Measurements from ENCODE around the gene RBM19.

RBM19 gene

GRCh38 chr12:113889076-113889475 is 77.0 kb downstream of the RBM19 start:
- peak in 4 of 56 donors; percentile 4 to 23 (median 16) for DNase-seq

GRCh38 chr12:113888435-113888834 is 77.7 kb downstream of the RBM19 start:
- DNase-seq = no peak

- DNase-seq = no peak
Observed at GRCh38 chr12:113887906-113888305, 78.2 kb downstream of the RBM19 start.

- DNase-seq = no peak
Observed at GRCh38 chr12:113886721-113887120, 79.4 kb downstream of the RBM19 start.

DNA sequence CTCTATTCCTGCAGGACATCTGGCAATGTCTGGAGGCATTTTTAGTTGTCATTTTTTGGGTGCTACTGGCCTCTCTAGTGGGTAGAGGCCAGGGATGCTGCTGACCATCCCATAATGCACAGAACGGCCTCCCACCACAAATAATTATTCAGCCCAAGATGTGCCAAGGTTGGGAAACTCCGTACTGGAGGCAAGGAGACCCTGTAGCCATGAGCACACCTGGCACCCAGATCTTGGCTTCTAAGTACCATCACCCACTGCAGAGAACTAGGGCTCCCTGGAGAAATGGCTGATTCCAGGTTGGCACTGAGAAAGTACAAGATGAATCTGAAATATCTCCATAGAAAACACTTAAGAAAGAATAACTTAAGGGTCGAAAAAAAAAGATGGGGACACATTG is 81.7 kb downstream of the RBM19 start:
- no peak for DNase-seq

GRCh38 chr12:113882690-113883089 is 83.4 kb downstream of the RBM19 start:
- DNase-seq = no peak

GRCh38 chr12:113880988-113881962 is 84.8 kb downstream of the RBM19 start:
- DNase-seq = peak in 22 of 56 donors; percentile 9 to 65 (median 27)

DNA sequence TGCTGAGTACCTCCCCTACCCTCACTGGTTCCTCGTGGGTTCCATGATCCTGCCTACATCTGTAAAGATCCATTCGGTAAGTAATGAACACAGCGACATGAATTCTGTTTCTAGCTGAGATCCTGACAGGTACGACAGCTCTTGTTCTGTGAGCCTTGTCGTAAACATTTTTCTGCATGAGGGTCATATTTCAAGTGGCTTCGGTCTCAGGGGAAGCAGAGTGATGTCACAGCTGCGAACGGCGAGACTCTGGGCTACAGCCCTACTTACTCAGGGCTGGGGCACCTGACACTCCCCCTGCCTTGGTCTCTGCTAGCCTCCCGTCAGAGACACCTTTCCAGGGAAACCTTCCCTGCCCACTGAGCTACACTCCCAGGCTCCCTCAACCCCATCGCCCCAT is 85.8 kb downstream of the RBM19 start:
- DNase-seq = no peak

DNA sequence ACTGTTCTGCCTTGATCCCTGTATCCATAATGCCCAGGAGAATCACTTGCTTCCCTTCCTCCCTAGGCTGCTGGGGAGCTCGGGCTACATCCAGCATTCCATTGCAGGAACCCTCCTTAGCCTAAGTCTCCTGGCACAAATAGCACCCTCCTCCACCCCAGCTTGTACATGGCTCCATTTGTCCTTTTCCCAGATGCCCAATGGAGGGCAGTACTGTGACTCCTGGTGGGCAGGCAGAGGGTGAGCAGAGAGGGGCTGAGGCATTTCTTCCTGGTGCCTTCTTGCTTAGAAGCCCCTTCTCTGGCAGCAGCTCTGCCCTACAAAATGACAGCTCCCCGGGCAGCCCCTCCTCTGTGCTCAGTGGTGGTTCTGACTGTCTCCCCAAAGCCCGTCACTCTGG is 86.5 kb downstream of the RBM19 start:
- DNase-seq = no peak

- DNase-seq = no peak
Observed at GRCh38 chr12:113877607-113878006, 88.5 kb downstream of the RBM19 start.

- DNase-seq = no peak
Observed at GRCh38 chr12:113876160-113876559, 90.0 kb downstream of the RBM19 start.

GRCh38 chr12:113875691-113876090 is 90.4 kb downstream of the RBM19 start:
- DNase-seq = no peak

DNA sequence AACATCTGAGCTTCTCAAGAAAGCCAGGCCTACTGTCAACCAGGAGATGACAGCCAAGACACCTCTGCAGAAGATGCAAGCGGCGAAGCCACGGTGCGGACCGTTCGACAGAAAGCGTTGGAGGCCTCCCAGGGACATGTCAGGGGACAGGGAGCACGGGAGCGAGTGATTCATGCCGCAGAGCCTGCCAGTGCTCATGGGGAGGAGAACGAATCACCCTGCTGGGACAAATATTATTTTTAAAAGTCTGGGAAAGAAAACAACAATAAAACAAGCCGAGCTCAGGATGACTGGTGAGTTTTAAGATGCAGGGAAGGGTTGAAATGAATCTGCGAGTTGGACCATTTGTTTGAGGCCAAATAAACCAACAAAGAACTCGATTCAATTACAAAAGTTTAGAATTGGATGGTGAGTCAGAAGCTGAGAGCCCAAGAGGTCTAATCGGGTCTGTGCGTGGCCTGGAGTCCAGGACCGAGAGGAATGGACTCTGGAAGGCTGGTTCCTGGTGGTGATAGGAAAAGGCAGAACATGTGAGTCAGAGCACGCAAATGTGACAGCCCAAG is 91.0 kb downstream of the RBM19 start:
- DNase-seq = peak in 2 of 56 donors; percentile 6 to 12

DNA sequence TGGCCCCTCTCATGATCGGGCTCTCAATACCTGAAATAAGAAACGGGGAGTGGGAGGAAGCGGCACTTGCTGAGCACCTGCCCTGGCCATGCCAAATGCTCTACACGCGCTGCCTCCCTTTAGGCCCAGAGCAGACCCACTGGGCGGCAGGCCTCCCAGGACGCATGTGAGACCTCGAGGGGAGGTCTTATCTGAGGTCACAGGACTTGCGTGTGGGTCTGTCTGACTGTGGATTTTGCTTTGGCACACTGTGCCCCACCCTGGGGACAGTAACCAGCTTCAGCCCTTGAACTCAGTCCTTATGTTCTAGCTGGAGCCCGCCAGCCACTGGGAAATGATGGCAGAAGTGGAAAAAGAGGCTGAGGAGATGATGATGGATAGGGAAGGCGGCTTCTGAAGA is 91.8 kb downstream of the RBM19 start:
- no peak for DNase-seq

DNA sequence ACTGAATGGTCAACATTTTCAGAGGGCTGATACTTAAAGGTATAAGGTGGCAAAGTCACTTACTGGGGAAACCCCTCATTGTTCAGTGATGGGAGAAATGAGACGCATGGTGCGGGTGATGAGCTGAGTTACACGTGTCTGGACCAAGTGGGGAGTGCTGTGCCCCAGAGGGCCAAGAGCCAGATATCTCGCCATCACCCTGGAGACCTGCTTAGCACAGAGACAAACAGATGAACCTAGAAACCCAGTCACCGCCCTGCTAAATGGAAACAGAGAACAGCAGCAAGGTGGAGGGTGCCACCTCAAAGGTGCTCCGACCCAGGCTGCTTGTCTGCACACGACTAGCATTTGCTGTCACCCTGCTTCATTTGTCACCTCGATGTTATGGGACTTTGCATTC is 92.4 kb downstream of the RBM19 start:
- no peak for DNase-seq

- DNase-seq = no peak
Observed at GRCh38 chr12:113870890-113871289, 95.2 kb downstream of the RBM19 start.

DNA sequence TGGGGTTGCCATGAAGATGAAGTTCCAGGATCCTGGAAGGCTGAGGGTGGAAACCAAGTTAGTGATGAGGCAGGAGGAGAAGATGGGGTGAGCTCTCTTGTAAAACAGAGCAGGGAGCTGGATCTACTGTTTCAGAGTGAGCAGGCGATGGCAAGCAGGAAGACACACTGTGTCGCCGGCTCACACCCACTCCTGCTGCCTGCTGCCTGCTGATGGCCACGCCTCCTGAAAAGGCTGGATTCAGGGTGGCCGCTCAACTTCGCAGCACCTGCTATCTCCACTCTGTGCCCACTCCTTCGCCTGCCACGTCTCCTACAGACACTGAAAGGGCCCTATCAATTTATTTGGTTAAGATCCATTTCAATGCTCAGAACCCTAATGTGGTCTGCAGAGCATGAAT is 96.1 kb downstream of the RBM19 start:
- peak in 1 of 56 donors; percentile 10 for DNase-seq

DNA sequence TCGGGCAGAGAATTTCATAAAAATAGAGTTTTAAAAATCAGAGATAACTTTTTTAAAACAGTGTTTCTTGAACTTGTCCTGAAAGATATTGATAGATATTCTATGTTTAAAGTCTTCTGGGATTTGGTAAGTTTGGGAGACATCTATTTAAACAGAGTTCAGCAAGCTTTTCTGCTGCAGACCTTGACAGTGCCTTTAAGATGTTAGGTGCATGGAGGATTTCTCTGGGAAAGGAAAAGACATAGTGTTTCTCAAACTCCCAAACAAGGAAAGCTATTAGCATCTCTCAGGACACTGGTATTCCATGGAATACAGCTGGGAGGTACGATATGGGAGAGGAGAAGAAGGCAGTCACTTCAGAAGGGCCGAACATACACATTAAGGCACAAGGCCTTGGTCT is 97.8 kb downstream of the RBM19 start:
- no peak for DNase-seq

- DNase-seq = no peak
Observed at GRCh38 chr12:113867258-113867657, 98.9 kb downstream of the RBM19 start.

GRCh38 chr12:113866496-113866895 is 99.6 kb downstream of the RBM19 start:
- no peak for DNase-seq

DNA sequence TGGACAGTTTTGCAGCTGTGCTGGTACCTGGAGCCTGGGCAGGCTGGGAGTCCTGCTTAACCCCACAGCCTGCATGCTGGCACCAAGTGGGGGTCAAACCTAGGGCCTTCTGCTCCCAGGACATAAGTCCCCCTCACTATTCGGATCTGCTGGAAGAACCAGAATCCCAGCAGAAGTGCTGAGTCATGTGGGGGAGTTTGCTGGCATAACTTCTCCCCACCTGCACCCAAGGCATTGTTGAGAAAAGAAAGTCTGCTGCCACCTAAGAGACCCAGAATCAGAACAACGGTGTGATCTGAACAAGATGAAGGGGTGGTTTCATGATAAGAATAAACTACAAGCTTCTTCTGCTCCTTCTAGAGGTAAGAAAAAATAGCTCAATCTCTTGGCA is 102.7 kb downstream of the RBM19 start:
- DNase-seq = peak in 35 of 56 donors; percentile 6 to 81 (median 42)

- peak in 4 of 56 donors; percentile 37 to 58 (median 47) for DNase-seq
Observed at GRCh38 chr12:113862590-113863454, 103.3 kb downstream of the RBM19 start.

All from nucleus accumbens (tissue), 56 donors.